ENCODE results near the gene CPM.

The CPM gene

DNA sequence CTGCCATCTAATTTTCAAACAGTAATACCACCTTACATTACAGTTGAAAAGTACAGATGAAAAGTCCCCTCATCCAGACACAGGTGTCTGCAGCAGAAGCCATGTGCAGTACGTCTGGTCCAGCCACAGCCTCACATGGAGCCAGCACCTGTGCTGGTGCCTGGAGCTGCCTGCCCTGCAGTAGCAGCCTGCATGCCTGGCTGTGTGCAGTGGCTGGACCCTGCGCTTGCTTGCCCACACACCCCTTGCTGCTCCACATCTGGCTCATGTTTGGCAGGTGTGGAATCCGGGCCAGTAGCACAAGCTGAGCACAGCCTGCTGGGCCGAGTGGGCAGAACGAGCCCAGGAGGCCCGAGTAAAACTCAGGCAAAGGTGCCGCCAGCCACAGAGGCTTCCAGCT is 21.8 kb upstream of the CPM start:
- no peak for DNase-seq

- DNase-seq, result no peak
These were observed 20.6 kb upstream of the CPM start for GRCh38 chr12:68953536-68953935.

GRCh38 chr12:68951652-68952051 is 18.7 kb upstream of the CPM start:
- no peak for DNase-seq

DNA sequence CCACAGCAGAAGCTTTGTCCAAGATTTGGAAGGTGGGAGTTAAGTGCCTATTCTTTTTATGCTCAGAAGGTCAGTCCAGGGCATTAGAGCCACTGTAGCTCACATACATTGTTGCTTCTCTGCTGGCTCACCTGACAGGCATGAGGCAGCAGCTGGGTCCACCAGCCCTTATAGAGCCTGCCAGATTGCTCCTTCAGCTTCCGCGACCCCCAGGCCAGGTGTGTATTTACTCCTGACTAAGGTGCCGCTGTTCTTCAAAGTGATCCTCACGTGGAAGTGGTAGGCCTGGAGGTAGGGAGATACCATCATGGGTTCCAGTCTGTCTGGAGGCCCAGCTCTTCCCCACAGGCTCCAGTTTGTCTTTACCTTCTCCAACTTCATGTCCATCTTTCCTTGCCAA is 17.5 kb upstream of the CPM start:
- DNase-seq, result no peak

DNA sequence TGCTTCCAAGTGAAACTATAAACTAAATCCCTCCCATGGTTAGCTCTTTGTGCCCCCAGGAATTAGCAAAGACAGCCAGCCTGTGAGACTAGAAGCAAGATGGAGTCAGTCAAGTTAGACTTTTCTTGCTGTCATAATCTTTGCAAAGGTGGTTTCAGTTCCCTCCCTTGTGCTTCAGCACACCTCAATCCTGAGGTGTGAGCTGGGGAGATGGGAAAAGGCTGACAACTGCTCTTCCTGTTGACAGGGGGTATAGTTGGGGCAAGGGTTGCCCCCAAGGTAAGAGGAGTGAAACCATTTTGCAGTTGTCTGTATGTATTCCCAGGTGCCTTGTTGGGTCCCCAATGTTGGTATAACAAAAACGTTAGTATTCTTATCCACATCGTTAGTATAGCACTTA is 12.3 kb upstream of the CPM start:
- no peak for DNase-seq

- no peak for DNase-seq
These were observed 11.5 kb upstream of the CPM start for GRCh38 chr12:68944296-68945076.

DNA sequence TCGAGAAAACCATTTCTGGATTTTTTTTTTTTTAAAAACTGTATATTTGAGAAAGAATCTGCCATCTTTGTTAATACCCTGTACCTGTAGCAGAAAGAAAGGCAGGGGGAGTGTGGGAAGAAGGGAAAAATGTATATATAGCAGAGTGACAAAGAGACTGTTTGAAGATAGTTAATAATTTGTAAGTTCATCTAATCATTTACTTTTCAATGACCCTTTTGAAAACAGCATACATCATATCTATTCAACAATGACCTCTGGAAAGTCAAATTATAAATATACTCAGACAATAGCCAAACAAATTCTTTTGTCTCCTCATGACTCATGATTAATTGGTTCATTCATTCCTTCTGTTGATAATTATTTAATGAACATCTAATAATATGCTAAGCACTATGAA is 10.9 kb upstream of the CPM start:
- DNase-seq, result no peak

- no peak for DNase-seq
These were observed 7.8 kb upstream of the CPM start for GRCh38 chr12:68940731-68941130.

DNA sequence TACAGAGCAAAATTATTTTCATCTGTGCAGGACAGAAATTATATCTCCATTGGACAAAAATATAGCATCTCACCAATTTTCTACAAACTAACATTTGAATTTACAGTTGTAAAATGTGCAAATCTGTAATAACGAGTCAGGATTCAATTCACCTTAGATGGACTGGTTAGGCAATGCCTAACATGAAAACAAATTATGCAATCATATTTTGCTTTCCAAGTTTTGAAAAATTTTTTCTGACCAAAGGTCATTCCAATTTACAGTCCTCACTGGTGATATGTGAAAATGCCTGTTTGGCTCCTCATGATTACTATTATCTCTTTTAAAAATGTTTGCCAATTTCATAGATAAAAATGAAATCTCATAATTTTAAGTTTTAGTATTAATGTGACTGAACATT is 6.5 kb upstream of the CPM start:
- no peak for DNase-seq

DNA sequence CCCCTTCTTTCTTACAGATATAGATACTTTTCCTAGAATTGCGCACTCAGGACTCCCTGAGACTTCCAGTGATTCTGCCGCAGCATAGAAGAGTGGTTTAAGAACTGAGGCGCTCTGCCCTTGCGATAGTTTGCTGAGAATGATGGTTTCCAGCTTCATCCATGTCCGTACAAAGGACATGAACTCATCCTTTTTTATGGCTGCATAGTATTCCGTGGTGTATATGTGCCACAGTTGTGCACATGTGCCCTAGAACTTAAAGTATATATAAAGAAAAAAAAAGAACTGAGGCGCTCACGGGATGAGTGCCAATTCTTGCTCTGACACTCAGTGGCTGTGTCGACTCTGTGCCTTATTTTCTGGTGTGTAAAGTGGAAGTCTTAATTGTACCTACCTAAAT is 1.4 kb upstream of the CPM start:
- no peak for DNase-seq

DNA sequence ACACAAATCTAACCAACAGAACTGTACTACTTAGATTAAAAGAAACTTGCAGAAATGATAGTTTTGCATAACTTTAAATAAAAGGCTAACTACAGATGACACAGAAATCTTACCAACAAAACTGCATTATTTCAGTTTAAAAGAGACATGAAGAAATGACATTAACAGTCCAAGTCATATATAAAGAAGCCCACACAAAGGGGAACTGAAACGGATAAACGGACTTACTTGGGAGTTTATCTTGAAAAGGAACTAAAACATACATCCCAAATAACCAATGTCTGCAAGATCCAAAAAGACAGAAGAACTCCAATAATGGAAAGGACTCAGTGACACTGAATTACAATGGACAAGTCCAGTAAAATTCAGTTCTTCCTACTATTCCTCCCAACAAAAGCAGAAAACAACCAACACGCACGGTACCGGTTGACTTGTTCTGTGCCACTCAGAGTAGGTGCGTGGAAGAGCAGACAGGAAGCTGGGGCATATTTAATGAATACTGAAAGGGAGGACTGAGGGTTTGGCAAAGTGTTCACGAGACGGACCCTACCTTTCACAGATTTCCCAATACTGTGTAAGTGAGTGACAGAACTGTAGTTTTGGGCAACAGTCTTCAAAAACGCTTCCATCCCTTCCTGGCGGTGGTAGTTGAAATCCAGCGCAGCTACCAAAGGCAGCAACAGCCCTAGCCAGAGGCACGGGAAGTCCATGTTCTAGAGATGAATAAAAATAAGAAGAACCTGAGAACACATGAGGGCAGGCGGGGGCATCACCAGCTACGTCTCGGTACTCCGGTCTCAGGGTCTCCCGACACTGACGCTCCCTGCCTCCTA is 627 bp downstream of the CPM start:
- no peak for DNase-seq

GRCh38 chr12:68930178-68930577 is 2.8 kb downstream of the CPM start:
- no peak for DNase-seq

GRCh38 chr12:68924546-68924945 is 8.4 kb downstream of the CPM start:
- DNase-seq, result no peak

DNA sequence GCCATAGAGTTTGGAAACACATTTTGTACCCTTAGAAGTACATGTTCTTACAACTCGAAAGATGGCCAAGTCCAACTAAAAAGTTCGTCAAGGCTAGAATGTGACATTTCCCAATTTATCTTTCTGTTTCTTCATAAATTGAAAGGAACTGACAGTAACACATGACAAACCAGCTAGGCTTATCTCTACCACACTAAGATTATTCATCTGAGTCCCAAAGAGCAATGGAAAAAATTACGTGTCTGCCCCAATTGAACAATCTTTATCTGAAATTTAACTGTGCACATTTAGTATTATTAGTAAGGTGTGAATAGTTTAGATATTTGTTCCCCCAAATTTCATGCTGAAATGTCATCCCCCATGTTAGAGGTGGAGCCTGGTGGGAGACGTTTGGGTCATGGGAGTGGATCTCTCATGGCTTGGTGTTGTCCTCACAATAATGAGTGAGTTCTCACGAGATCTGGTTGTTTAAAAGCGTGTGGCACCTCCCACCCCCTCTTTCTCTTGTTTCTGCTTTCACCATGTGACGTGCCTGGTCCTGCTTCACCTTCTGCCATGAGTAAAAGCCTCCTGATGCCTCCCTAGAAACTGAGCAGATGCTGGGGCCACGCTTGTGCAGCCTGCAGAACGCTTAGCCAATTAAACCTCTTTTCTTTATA is 13.3 kb downstream of the CPM start:
- no peak for DNase-seq

- DNase-seq, result no peak
These were observed 14.0 kb downstream of the CPM start for GRCh38 chr12:68918960-68919359.

DNA sequence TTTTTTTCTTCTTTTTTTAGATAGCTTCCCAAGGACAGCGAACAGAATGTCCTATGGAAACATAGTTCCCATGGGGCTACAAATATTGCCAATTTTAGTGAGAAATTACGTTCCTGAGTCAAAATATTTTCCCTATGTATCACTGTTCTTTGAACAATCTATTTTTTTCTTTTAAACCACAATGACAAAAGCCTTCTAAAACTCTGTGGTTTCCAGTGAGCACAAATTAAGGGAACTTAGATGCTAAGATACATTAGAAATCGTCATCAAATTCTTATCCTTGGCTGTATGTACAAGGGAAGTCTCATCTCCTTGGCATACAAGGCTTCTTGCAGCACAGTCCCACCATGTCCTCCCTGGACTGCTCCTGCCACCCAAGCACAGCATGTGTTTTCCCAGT is 17.9 kb downstream of the CPM start:
- no peak for DNase-seq

GRCh38 chr12:68913682-68914081 is 19.3 kb downstream of the CPM start:
- no peak for DNase-seq

DNA sequence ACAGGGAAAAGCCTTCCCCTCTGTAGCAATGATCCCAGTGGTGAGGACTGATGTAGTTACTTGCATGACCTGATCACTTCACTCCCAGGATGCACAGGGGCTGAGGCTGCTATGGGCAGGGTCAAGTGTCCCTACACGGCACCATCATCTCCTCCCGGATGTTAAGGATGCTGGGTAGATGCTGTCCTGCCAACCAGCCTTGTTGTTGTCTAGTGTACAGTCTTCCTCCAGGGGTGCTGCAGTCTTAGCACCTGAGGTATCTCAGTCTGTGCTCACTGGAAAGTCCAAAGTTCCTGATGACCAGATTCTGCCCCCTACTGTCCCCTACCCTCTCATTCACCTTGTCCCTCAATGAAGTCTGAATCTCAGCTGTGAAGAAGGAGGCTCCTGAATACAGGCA is 20.1 kb downstream of the CPM start:
- no peak for DNase-seq

DNA sequence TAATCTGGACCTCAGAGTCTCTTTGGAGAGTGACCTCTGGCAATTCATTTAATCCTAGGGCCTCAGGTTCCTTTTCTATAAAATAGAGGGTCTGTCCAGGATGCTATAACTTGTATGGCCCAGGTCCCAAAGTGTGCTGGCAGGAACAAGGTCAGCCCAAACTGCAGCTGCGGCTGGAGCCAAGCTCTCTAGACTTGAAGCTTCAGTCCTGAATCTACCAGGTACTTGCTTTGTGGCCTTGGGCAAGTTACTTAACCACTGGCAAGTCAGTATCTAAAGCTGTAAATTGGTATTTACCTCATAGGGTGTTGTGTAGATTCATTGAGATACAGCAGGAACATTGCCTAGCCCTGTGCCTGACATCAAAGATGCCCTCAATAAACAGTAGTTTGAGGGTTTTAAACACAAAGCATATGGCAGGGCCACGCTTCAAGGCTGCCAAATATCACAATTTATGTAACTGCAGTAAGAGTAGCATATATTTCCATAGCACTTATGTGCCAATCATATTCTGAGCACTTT is 21.7 kb downstream of the CPM start:
- DNase-seq, result no peak

DNA sequence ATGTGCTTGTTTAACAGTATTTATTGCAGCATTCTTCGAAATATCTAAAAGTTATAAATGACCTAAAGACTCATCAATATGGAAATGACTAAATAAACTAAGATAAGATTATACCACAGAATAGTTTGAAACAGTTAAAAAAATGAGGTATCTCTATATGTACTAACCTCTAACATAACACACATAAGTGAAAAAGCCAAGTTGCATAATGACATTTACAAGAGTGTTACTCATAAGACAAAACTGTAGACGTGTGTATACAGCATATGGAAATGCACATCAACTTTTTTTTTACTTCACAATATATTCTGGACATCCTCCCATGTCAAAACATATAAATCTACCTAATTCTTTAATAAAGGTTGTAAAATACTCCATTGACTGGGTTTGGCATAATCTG is 22.8 kb downstream of the CPM start:
- DNase-seq, result no peak

DNA sequence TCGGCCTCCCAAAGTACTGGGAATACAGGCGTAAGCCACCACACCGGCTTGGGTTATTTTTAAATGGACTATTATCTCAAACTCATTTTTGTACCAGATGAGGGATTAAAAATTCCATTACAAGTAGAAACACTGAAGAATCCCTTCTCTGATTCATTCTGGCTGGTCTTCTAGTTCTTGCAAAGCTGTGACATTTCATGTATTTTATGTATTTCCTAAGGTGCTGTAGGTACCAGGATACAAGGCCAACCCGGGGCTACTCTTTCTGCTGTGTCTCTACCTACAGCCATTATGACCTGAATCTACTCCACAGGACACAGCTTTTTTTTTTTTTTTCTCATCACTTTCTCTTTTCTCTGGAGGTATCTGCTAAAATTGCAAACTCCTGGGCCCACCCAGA is 24.9 kb downstream of the CPM start:
- DNase-seq, result no peak

DNA sequence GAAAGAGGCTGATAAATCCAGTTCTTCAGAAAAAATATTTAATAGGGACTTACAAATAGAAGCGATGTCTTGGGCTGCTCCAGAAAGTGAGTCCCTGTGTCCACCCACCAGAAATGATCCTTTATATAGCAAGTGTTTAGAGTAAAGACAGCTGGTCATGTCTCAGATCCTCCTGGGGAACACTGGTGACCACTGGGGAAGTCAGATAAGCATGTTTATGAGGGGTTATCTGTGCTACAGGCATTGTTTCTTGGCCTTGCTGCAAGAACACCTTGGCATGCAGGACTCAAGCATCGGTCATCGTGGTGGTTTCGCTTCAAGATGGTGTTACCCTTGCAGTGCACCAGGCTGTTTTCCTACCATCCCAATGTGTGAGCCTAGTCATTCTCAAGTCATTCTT is 27.2 kb downstream of the CPM start:
- DNase-seq, result no peak

DNA sequence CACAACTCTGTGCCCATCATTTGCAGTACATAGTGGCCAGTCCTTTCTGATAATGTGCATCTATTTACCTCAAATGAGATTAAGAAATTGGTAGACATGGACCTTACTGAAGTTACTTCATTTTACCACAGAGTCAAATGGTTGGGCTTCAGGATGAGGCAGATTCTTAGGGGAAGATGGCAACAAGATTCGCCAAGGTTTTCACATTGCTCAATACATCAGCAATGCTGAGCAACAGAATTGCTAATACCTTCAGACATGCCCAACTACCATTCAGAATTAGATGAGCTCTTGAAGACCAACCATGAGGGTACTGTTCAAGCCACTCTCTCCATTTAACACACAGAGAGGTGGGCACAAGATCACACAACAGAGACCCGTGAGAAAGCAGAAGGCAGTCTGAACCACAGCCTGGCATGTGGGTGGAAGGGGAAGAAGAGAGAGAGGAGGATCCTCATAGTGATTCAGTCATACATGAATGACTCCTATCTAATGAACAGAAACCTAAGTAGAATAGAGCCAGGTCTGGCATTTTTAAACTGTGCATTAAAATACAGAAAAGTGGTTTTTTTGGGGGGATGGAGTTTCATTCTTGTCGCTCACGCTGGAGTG is 28.5 kb downstream of the CPM start:
- no peak for DNase-seq

Measured in NCI-H1694 (cell line).